H1 (cell line): ENCODE results near the gene TMEM203. TPM values are rescaled to one million over a fixed set of nuclear protein-coding genes. Genes with fewer than 3 reads are reported as not detected.

Experiments
- ATF2 ChIP-seq: IDR thresholded peaks from 2 replicates; pipeline ENCODE4 v1.6.1; 2012; ENCODE audit warnings: low read length, inconsistent platforms
- BCL11A ChIP-seq, 2 experiments: IDR thresholded peaks; one replicate each; pipeline ENCODE4 v1.6.1; 2011; ENCODE audit warnings: low read depth in 2 of 2, low read length in 2 of 2, mild to moderate bottlenecking in 2 of 2
- CBX8 ChIP-seq: fragments of 300-800, 300-1000 bp; sonication (generic); IDR thresholded peaks from 2 replicates; pipeline ENCODE4 v1.7.1; 2016; ENCODE audit warnings: low read depth, low read length, borderline replicate concordance
- CHD1 ChIP-seq: IDR thresholded peaks from 2 replicates; pipeline ENCODE4 v1.6.1; 2012; ENCODE audit warnings: low read depth, low read length, improper control_type of control experiment
- CHD2 ChIP-seq: IDR thresholded peaks from 2 replicates; pipeline ENCODE4 v1.6.1; 2012; ENCODE audit warnings: low read length, improper control_type of control experiment
- CREB1 ChIP-seq: IDR thresholded peaks from 2 replicates; pipeline ENCODE4 v1.6.1; 2012; ENCODE audit warnings: inconsistent platforms
- E2F6 ChIP-seq: IDR thresholded peaks from 2 replicates; pipeline ENCODE4 v1.6.1; 2012; ENCODE audit warnings: inconsistent platforms
- GABPA ChIP-seq: IDR thresholded peaks from 2 replicates; pipeline ENCODE4 v1.6.1; 2011; ENCODE audit warnings: mild to moderate bottlenecking, low read length, moderate library complexity, borderline replicate concordance; ENCODE audit not compliant: insufficient read depth
- KDM1A ChIP-seq: fragments of 200-600, 300-600 bp; sonication (generic); IDR thresholded peaks from 2 replicates; pipeline ENCODE4 v1.7.1; 2016; ENCODE audit warnings: mild to moderate bottlenecking, low read length, borderline replicate concordance
- MAFK ChIP-seq: IDR thresholded peaks from 2 replicates; pipeline ENCODE4 v1.6.1; 2012; ENCODE audit warnings: low read depth, mild to moderate bottlenecking, improper control_type of control experiment, low read length
- NANOG ChIP-seq: IDR thresholded peaks from 2 replicates; pipeline ENCODE4 v1.6.1; 2011; ENCODE audit warnings: low read length, low read depth, mild to moderate bottlenecking, inconsistent platforms; ENCODE audit not compliant: insufficient read depth, poor library complexity, severe bottlenecking
- NRF1 ChIP-seq: IDR thresholded peaks from 2 replicates; pipeline ENCODE4 v1.6.1; 2011; ENCODE audit warnings: mild to moderate bottlenecking, low read depth, low read length, improper control_type of control experiment
- POU5F1 ChIP-seq: IDR thresholded peaks from 2 replicates; pipeline ENCODE4 v1.6.1; 2011; ENCODE audit warnings: low read depth, mild to moderate bottlenecking, low read length, moderate library complexity
- RNF2 ChIP-seq: fragments of 200-900, 300-1000 bp; sonication (generic); IDR thresholded peaks from 2 replicates; pipeline ENCODE4 v1.7.1; 2016; ENCODE audit warnings: borderline replicate concordance, low read depth, mild to moderate bottlenecking, antibody characterized with exemption, low read length; ENCODE audit not compliant: poor library complexity, severe bottlenecking; ENCODE audit errors: missing control alignments
- SIRT6 ChIP-seq: IDR thresholded peaks from one replicate; pipeline ENCODE4 v1.7.1; 2012; ENCODE audit warnings: low read length, inconsistent platforms
- SRF ChIP-seq: IDR thresholded peaks from 2 replicates; pipeline ENCODE4 v1.6.1; 2011; ENCODE audit warnings: mild to moderate bottlenecking, low read depth, low read length, moderate library complexity
- TAF1 ChIP-seq: IDR thresholded peaks from 2 replicates; pipeline ENCODE4 v1.6.1; 2011; ENCODE audit warnings: mild to moderate bottlenecking, low read depth, low read length
- polyA plus RNA-seq, 7 experiments: library from polyadenylated mRNA; depleted of rRNA in 3 of 7; stranded (reverse) in 5 of 7; unstranded in 2 of 7; fragments of >200 nt in 5 of 7; fragments of 200-250 nt in 2 of 7; gene quantifications; 1 replicate in 5 of 7; 2 replicates in 1 of 7; 4 replicates in 1 of 7; pipeline versions ENCODE4 v1.2.1 to v1.2.3, GENCODE V29; 2011 to 2013; ENCODE audit warnings: missing spikeins in 2 of 7, mixed read lengths in 2 of 7
- total RNA-seq: library from RNA; stranded (reverse); fragmentation: NEBNext Ultra II Directional; extraction: Animal tissue kit (Norgen Biotek cat#: 25700); gene quantifications from 2 replicates; pipeline ENCODE4 v1.2.1, GENCODE V29; 2021

The TMEM203 gene
- total and polyA plus RNA-seq, 2 of the 8 experiments (the other 6 are each of a cell fraction or from before 2014, with no cell fraction given) = 44.1 to 57.1 TPM

GRCh38 chr9:137167747-137168572 lies 37.5 kb downstream of the TMEM203 start (continued):
- TF ChIP-seq NANOG (no peak), CREB1 (no peak), ATF2 (no peak), CBX8 (no peak), SIRT6 (no peak), CHD2 (no peak), E2F6 (0 out of 2 replicates have a peak, but pooled peaks have one; percentile 2), POU5F1 (no peak), RNF2 (no peak), NRF1 (peak; percentile 12; the same call in 1 of the 2 replicates), CHD1 (no peak), KDM1A (no peak), GABPA (0 out of 2 replicates have a peak, but pooled peaks have one; percentile 49), BCL11A (IDR thresholded peaks at IDR 0.05; ENCODE audit: low read depth in 2 of 2, low read length in 2 of 2) (no peak), TAF1 (no peak), MAFK (no peak), SRF (no peak)
